Islet precursor cell (in vitro differentiated cells): ENCODE data around the gene GDF7.
A peak's percentile ranks its signal among the peaks of the same experiment; 100 is the strongest.
"Not testable (repeated sequence)": the region's sequence is repeated elsewhere in the genome, so short reads cannot be mapped to it uniquely, and the experiment has no call there.

Source experiments
- DNase-seq: peaks from one replicate; pipeline ENCODE4 v3.0.0-alpha.2; 2018

GDF7 gene

GRCh38 chr2:20706786-20707185 is 39.8 kb downstream of the GDF7 start:
- DNase-seq, result no peak

- no peak for DNase-seq
These were observed 40.7 kb downstream of the GDF7 start for GRCh38 chr2:20707601-20708000.

GRCh38 chr2:20711641-20712040 is 44.7 kb downstream of the GDF7 start:
- not testable (repeated sequence) for DNase-seq

GRCh38 chr2:20713585-20713984 is 46.6 kb downstream of the GDF7 start:
- DNase-seq, result not testable (repeated sequence)

- not testable (repeated sequence) for DNase-seq
These were observed 47.5 kb downstream of the GDF7 start for GRCh38 chr2:20714412-20714811.

- DNase-seq, result not testable (repeated sequence)
These were observed 49.2 kb downstream of the GDF7 start for GRCh38 chr2:20716164-20716563.

- DNase-seq, result no peak
These were observed 50.7 kb downstream of the GDF7 start for GRCh38 chr2:20717641-20718040.

GRCh38 chr2:20722592-20723240 is 55.8 kb downstream of the GDF7 start:
- DNase-seq, result no peak

GRCh38 chr2:20723543-20723942 is 56.6 kb downstream of the GDF7 start:
- DNase-seq, result no peak

GRCh38 chr2:20724500-20725053 is 57.6 kb downstream of the GDF7 start:
- no peak for DNase-seq

GRCh38 chr2:20725782-20726181 is 58.8 kb downstream of the GDF7 start:
- DNase-seq, result no peak

- no peak for DNase-seq
These were observed 60.0 kb downstream of the GDF7 start for GRCh38 chr2:20726913-20727312.

GRCh38 chr2:20728114-20728758 is 61.3 kb downstream of the GDF7 start:
- DNase-seq, result peak; percentile 78
